ENCODE measurements around the gene C2orf68. TPM values are rescaled to one million over a fixed set of nuclear protein-coding genes. Genes with fewer than 3 reads are reported as not detected.

C2orf68 gene
- total and polyA plus RNA-seq, 2 of the 13 experiments (the other 11 are each of a cell fraction or from before 2014, with no cell fraction given) = 47.1 to 77.4 TPM

DNA sequence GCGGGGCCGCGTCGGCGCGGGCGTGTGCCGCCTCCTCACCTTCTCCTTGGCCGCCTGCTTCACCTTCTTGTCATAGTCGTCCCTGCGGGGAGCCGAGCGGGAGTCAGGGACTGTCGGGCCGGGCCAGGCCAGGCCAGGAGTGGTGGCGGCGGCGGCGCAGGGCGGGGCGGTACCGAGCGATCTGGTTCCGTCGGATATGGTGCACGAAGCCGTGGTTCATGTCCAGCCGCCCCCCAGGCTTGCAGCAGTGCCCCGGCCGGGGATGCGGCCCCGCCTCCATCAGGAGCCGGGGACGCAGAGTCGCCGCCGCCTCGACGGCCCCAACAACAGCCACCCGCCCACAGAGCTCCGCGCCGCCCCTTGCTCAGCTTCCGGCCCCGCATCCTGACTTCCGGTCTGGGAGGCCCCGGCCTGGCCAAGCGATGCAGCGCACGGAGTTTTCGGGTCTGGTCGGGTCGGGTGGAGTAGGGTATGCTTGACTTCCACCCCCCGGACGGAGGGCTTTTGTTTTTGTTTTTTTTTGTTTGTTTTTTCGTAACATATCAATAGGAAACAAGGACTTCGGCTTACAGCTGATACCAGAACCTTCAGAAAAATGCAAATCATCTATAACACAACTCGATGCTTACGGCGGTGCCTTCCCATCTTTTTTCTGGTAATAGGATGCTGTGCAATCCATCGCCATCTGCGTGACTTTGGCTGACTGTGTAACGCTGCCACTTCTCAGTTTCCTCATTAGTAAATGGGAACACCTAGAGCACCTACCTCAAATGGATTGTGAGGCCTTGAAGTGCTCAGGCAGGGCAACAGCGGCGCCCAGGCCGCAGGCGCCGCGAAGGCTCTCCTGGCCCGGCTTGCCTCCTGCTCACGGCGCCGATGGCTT, at the start of gene C2orf68 (continued):
- TF ChIP-seq RFXAP (CRISPR knock-in tag; IDR thresholded peaks at IDR 0.05; ENCODE audit: borderline replicate concordance) (peak; percentile 80; the same call in 1 of the 2 replicates), ZNF256 (CRISPR knock-in tag; conservative IDR thresholded peaks at IDR 0.05) (no peak; the same call in 1 of the 2 replicates), KLF16 (CRISPR knock-in tag; IDR thresholded peaks at IDR 0.05) (peak; percentile 17 to 98; a peak in 2 of 4 replicates), ZNF577 (CRISPR knock-in tag; IDR thresholded peaks at IDR 0.05; ENCODE audit: borderline replicate concordance, low read depth) (no peak), HMG20B (CRISPR knock-in tag; conservative IDR thresholded peaks at IDR 0.05) (no peak), ZNF431 (CRISPR knock-in tag; IDR thresholded peaks at IDR 0.05; ENCODE audit: borderline replicate concordance, low read depth) (peak; percentile 74; the same call in 1 of the 2 replicates), PCBP2 (optimal IDR thresholded peaks at IDR 0.05; ENCODE audit: low read depth, low read length, poor library complexity, severe bottlenecking) (no peak), MIER3 (CRISPR knock-in tag; IDR thresholded peaks at IDR 0.05; ENCODE audit: borderline replicate concordance) (no peak), KLF12 (CRISPR knock-in tag; IDR thresholded peaks at IDR 0.05; ENCODE audit: borderline replicate concordance) (no peak; the same call in 1 of the 2 replicates), NCOA5 (CRISPR knock-in tag; IDR thresholded peaks at IDR 0.05) (no peak; the same call in 1 of the 2 replicates), MAFF (IDR thresholded peaks at IDR 0.05; ENCODE audit: low read depth, low read length) (no peak), HMG20A (CRISPR knock-in tag; IDR thresholded peaks at IDR 0.05; ENCODE audit: borderline replicate concordance) (no peak), ZNF101 (CRISPR knock-in tag; IDR thresholded peaks at IDR 0.05; ENCODE audit: borderline replicate concordance, low read depth) (0 out of 2 replicates have a peak, but pooled peaks have one; percentile 18), ZNF17 (CRISPR knock-in tag; IDR thresholded peaks at IDR 0.05) (no peak), ZMYM4 (CRISPR knock-in tag; IDR thresholded peaks at IDR 0.05) (no peak)
- TF ChIP-seq, protein P1, sequence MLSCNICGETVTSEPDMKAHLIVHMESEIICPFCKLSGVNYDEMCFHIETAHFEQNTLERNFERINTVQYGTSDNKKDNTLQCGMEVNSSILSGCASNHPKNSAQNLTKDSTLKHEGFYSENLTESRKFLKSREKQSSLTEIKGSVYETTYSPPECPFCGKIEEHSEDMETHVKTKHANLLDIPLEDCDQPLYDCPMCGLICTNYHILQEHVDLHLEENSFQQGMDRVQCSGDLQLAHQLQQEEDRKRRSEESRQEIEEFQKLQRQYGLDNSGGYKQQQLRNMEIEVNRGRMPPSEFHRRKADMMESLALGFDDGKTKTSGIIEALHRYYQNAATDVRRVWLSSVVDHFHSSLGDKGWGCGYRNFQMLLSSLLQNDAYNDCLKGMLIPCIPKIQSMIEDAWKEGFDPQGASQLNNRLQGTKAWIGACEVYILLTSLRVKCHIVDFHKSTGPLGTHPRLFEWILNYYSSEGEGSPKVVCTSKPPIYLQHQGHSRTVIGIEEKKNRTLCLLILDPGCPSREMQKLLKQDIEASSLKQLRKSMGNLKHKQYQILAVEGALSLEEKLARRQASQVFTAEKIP (CRISPR knock-in tag; IDR thresholded peaks at IDR 0.05; ENCODE audit: borderline replicate concordance) = no peak
- TF ChIP-seq, protein P2, sequence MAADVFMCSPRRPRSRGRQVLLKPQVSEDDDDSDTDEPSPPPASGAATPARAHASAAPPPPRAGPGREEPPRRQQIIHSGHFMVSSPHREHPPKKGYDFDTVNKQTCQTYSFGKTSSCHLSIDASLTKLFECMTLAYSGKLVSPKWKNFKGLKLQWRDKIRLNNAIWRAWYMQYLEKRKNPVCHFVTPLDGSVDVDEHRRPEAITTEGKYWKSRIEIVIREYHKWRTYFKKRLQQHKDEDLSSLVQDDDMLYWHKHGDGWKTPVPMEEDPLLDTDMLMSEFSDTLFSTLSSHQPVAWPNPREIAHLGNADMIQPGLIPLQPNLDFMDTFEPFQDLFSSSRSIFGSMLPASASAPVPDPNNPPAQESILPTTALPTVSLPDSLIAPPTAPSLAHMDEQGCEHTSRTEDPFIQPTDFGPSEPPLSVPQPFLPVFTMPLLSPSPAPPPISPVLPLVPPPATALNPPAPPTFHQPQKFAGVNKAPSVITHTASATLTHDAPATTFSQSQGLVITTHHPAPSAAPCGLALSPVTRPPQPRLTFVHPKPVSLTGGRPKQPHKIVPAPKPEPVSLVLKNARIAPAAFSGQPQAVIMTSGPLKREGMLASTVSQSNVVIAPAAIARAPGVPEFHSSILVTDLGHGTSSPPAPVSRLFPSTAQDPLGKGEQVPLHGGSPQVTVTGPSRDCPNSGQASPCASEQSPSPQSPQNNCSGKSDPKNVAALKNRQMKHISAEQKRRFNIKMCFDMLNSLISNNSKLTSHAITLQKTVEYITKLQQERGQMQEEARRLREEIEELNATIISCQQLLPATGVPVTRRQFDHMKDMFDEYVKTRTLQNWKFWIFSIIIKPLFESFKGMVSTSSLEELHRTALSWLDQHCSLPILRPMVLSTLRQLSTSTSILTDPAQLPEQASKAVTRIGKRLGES (CRISPR knock-in tag; IDR thresholded peaks at IDR 0.05; ENCODE audit: borderline replicate concordance) = no peak
- TF ChIP-seq, protein P3, sequence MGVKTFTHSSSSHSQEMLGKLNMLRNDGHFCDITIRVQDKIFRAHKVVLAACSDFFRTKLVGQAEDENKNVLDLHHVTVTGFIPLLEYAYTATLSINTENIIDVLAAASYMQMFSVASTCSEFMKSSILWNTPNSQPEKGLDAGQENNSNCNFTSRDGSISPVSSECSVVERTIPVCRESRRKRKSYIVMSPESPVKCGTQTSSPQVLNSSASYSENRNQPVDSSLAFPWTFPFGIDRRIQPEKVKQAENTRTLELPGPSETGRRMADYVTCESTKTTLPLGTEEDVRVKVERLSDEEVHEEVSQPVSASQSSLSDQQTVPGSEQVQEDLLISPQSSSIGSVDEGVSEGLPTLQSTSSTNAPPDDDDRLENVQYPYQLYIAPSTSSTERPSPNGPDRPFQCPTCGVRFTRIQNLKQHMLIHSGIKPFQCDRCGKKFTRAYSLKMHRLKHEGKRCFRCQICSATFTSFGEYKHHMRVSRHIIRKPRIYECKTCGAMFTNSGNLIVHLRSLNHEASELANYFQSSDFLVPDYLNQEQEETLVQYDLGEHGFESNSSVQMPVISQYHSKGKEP (CRISPR knock-in tag; IDR thresholded peaks at IDR 0.05) = peak; percentile 69; the same call in 1 of the 2 replicates
- TF ChIP-seq, protein P4, sequence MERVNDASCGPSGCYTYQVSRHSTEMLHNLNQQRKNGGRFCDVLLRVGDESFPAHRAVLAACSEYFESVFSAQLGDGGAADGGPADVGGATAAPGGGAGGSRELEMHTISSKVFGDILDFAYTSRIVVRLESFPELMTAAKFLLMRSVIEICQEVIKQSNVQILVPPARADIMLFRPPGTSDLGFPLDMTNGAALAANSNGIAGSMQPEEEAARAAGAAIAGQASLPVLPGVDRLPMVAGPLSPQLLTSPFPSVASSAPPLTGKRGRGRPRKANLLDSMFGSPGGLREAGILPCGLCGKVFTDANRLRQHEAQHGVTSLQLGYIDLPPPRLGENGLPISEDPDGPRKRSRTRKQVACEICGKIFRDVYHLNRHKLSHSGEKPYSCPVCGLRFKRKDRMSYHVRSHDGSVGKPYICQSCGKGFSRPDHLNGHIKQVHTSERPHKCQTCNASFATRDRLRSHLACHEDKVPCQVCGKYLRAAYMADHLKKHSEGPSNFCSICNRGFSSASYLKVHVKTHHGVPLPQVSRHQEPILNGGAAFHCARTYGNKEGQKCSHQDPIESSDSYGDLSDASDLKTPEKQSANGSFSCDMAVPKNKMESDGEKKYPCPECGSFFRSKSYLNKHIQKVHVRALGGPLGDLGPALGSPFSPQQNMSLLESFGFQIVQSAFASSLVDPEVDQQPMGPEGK (CRISPR knock-in tag; IDR thresholded peaks at IDR 0.05) = peak; percentile 87
